SK-N-SH (cell line): ENCODE results near the gene BMAL1. TPM values are rescaled to one million over a fixed set of nuclear protein-coding genes. Genes with fewer than 3 reads are reported as not detected.

ENCODE experiments used
- CTCF ChIA-PET: fragments of 300-600, 350-600 bp; formaldehyde crosslinking; extraction: SDS; loops from one replicate; lab custom pipeline; 2021; lab: Yijun Ruan, JAX
- POLR2A ChIA-PET: fragments of 350-600 bp; sonication (Branson Sonifier 250); formaldehyde crosslinking; extraction: SDS; loops from one replicate; lab custom pipeline; 2020; ENCODE audit warnings: antibody characterized with exemption, inconsistent platforms; lab: Yijun Ruan, JAX
- DNase-seq: peaks from one replicate; pipeline ENCODE4 v3.0.0; 2012
- H2AFZ ChIP-seq: fragments of 200-600 bp; sonication (generic); 2 replicates; pipeline ENCODE4 v1.8.1; 2016; ENCODE audit warnings: antibody characterized with exemption, mild to moderate bottlenecking, low read depth
- H3F3A ChIP-seq: fragments of 200-600 bp; sonication (generic); replicated peaks from 2 replicates; pipeline ENCODE3; 2016; ENCODE audit warnings: antibody characterized with exemption, mild to moderate bottlenecking; ENCODE audit not compliant: insufficient read depth
- H3K27ac ChIP-seq, 2 experiments: fragments of 200-500 bp in 1 of 2; fragments of 200-600 bp in 1 of 2; sonication (Bioruptor generic) in 1 of 2; sonication (generic), shearing (Covaris generic) in 1 of 2; 2 replicates each; pipeline versions ENCODE4 v1.5.1 to v1.6.1; 2014 to 2016; ENCODE audit warnings: low read depth in 2 of 2, inconsistent platforms in 1 of 2, low read length in 1 of 2, mild to moderate bottlenecking in 1 of 2, mixed read lengths in 1 of 2
- H3K27me3 ChIP-seq: fragments of 200-600 bp; sonication (generic), shearing (Covaris generic); 2 replicates; pipeline ENCODE4 v1.6.1; 2016; ENCODE audit warnings: mixed run types; ENCODE audit not compliant: insufficient read depth
- H3K36me3 ChIP-seq, 2 experiments: fragments of 200-500 bp in 1 of 2; fragments of 200-600 bp in 1 of 2; sonication (Bioruptor generic) in 1 of 2; sonication (generic) in 1 of 2; replicated peaks in 1 of 2; 2 replicates each; pipeline versions ENCODE3 to v1.5.1; 2014 to 2016; ENCODE audit warnings: low read length in 1 of 2, mild to moderate bottlenecking in 1 of 2; ENCODE audit not compliant: insufficient read depth in 2 of 2, control insufficient read depth in 1 of 2
- H3K4me1 ChIP-seq, 2 experiments: fragments of 200-500 bp in 1 of 2; fragments of 200-600 bp in 1 of 2; sonication (Bioruptor generic) in 1 of 2; sonication (generic), shearing (Covaris generic) in 1 of 2; 2 replicates each; pipeline versions ENCODE4 v1.5.1 to v1.6.1; 2014 to 2016; ENCODE audit warnings: low read depth in 1 of 2, low read length in 1 of 2, mixed run types in 1 of 2; ENCODE audit not compliant: insufficient read depth in 2 of 2, control insufficient read depth in 1 of 2
- H3K4me2 ChIP-seq: fragments of 200-600 bp; sonication (generic), shearing (Covaris generic); 2 replicates; pipeline ENCODE4 v1.6.1; 2017; ENCODE audit warnings: mixed run types
- H3K4me3 ChIP-seq, 2 experiments: fragments of 200-500 bp in 1 of 2; fragments of 200-600 bp in 1 of 2; sonication (Bioruptor generic) in 1 of 2; sonication (generic), shearing (Covaris generic) in 1 of 2; 2 replicates each; pipeline versions ENCODE4 v1.5.1 to v1.8.1; 2014 to 2016; ENCODE audit warnings: low read depth in 2 of 2, inconsistent platforms in 1 of 2, low read length in 1 of 2, mild to moderate bottlenecking in 1 of 2, mixed read lengths in 1 of 2, moderate library complexity in 1 of 2
- H3K79me2 ChIP-seq: fragments of 200-600 bp; sonication (generic); 2 replicates; pipeline ENCODE4 v1.8.1; 2017; ENCODE audit warnings: mild to moderate bottlenecking; ENCODE audit not compliant: insufficient read depth
- H3K9ac ChIP-seq: fragments of 200-600 bp; sonication (generic); 2 replicates; pipeline ENCODE4 v1.6.1; 2017; ENCODE audit warnings: mixed run types
- H3K9me2 ChIP-seq: fragments of 200-600 bp; sonication (generic); 2 replicates; pipeline ENCODE4 v1.6.1; 2017; ENCODE audit warnings: mixed run types
- H3K9me3 ChIP-seq: fragments of 200-600 bp; sonication (generic); 2 replicates; pipeline ENCODE4 v1.6.1; 2017; ENCODE audit warnings: mixed run types, mild to moderate bottlenecking, moderate library complexity
- H4K20me1 ChIP-seq: fragments of 200-600 bp; sonication (generic); 2 replicates; pipeline ENCODE4 v1.6.1; 2017; ENCODE audit warnings: mild to moderate bottlenecking, mixed run types; ENCODE audit not compliant: insufficient read depth
- ELF1 ChIP-seq: IDR thresholded peaks from 2 replicates; pipeline ENCODE4 v1.4.0; 2012
- EZH2phosphoT487 ChIP-seq: fragments of 200-600 bp; sonication (generic); IDR thresholded peaks from 2 replicates; pipeline ENCODE4 v1.6.1; 2017; ENCODE audit warnings: low read depth, mixed run types, mild to moderate bottlenecking, antibody characterized with exemption, moderate library complexity, borderline replicate concordance
- FOSL2 ChIP-seq: IDR thresholded peaks from 2 replicates; pipeline ENCODE4 v1.4.0; 2012; ENCODE audit warnings: low read depth, mild to moderate bottlenecking, moderate library complexity, borderline replicate concordance
- FOXM1 ChIP-seq: IDR thresholded peaks from 2 replicates; pipeline ENCODE4 v1.4.0; 2012; ENCODE audit warnings: low read depth, mild to moderate bottlenecking
- GABPA ChIP-seq: IDR thresholded peaks from 2 replicates; pipeline ENCODE4 v1.4.0; 2012; ENCODE audit warnings: low read depth, mild to moderate bottlenecking
- GATA2 ChIP-seq: sonication (generic); formaldehyde crosslinking; IDR thresholded peaks from 2 replicates; pipeline ENCODE4 v1.5.0; 2020; ENCODE audit warnings: mild to moderate bottlenecking, missing genetic modification reagents
- IRF3 ChIP-seq: fragments of 150-350 bp; IDR thresholded peaks from 2 replicates; pipeline ENCODE4 v1.6.1; 2016; ENCODE audit warnings: mild to moderate bottlenecking, low read depth, low read length
- MEF2A ChIP-seq: IDR thresholded peaks from 2 replicates; pipeline ENCODE4 v1.4.0; 2012; ENCODE audit warnings: low read depth, borderline replicate concordance
- MXI1 ChIP-seq: IDR thresholded peaks from 2 replicates; pipeline ENCODE4 v1.6.1; 2012; ENCODE audit warnings: mild to moderate bottlenecking, low read depth, low read length, improper control_type of control experiment
- NFIC ChIP-seq: IDR thresholded peaks from 2 replicates; pipeline ENCODE4 v1.4.0; 2012; ENCODE audit warnings: borderline replicate concordance
- NRF1 ChIP-seq: IDR thresholded peaks from 2 replicates; pipeline ENCODE4 v1.6.1; 2012; ENCODE audit warnings: low read depth, mild to moderate bottlenecking, low read length
- PBX3 ChIP-seq: IDR thresholded peaks from 2 replicates; pipeline ENCODE4; 2012
- RCOR1 ChIP-seq: fragments of 150-350 bp; IDR thresholded peaks from 2 replicates; pipeline ENCODE4 v1.6.1; 2017; ENCODE audit warnings: antibody characterized with exemption, low read length
- SIN3A ChIP-seq: IDR thresholded peaks from 2 replicates; pipeline ENCODE4 v1.6.1; 2012; ENCODE audit warnings: low read depth, mild to moderate bottlenecking, low read length, moderate library complexity, borderline replicate concordance
- SMC3 ChIP-seq: IDR thresholded peaks from 2 replicates; pipeline ENCODE4 v1.6.1; 2012; ENCODE audit warnings: low read depth, low read length, improper control_type of control experiment
- TCF12 ChIP-seq: IDR thresholded peaks from 2 replicates; pipeline ENCODE4 v1.4.0; 2012
- WGBS: methylation state at CpG from one replicate; pipeline ENCODE4 v1.1.6; 2017; ENCODE audit warnings: low lambda C conversion rate; 5-methylcytosine and 5-hydroxymethylcytosine counted together
- polyA plus RNA-seq, 3 experiments: library from polyadenylated mRNA; depleted of rRNA; stranded (reverse); fragments of >200 nt; gene quantifications; 2 replicates each; pipeline ENCODE4 v1.2.3, GENCODE V29; 2012
- TF ChIP-seq, protein P1 (sequence below): fragments of 200-600 bp; sonication (generic); IDR thresholded peaks from 2 replicates; pipeline ENCODE4 v1.6.1; 2017; ENCODE audit warnings: antibody characterized with exemption, mild to moderate bottlenecking, moderate library complexity
- TF ChIP-seq, protein P2 (sequence below): IDR thresholded peaks from 2 replicates; pipeline ENCODE4 v1.4.0; 2012; ENCODE audit warnings: low read depth

BMAL1 gene
- polyA plus RNA-seq, 1 of the 3 experiments (the other 2 are of a cell fraction) = 6.5 TPM

DNA sequence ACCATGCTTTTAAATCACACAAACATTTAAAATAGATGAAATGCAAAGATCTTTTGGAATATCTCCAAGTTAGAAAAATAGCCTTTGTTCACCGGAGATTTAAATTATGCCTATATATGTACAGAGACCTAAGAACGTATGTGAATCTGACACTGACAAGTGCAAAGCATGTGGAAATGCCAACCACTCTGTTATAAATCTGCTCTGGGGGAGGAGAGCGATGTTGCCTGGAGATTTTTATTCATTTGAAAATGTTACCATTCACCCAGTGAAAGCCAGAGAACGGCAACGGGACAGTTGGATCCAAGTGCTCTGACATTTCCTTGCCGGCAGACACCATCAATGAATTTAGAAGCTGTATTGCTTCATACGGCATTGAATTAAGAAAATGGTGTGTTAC, 39.8 kb upstream of the BMAL1 start:
- WGBS = 95% methylated on average over 7 of the region's 7 CpGs

More for the DNA sequence above, 39.8 kb upstream of the BMAL1 start:
- no peak overlapping the region for H3K9ac ChIP-seq
- TF ChIP-seq NRF1 (no peak), EZH2phosphoT487 (no peak), FOXM1 (no peak), TCF12 (no peak), ELF1 (no peak), GATA2 (CRISPR knock-in tag) (no peak), PBX3 (no peak), GABPA (no peak), IRF3 (no peak), SMC3 (no peak), NFIC (no peak), SIN3A (no peak), MXI1 (no peak), MEF2A (no peak), FOSL2 (no peak), RCOR1 (no peak)
- TF ChIP-seq, protein P1, sequence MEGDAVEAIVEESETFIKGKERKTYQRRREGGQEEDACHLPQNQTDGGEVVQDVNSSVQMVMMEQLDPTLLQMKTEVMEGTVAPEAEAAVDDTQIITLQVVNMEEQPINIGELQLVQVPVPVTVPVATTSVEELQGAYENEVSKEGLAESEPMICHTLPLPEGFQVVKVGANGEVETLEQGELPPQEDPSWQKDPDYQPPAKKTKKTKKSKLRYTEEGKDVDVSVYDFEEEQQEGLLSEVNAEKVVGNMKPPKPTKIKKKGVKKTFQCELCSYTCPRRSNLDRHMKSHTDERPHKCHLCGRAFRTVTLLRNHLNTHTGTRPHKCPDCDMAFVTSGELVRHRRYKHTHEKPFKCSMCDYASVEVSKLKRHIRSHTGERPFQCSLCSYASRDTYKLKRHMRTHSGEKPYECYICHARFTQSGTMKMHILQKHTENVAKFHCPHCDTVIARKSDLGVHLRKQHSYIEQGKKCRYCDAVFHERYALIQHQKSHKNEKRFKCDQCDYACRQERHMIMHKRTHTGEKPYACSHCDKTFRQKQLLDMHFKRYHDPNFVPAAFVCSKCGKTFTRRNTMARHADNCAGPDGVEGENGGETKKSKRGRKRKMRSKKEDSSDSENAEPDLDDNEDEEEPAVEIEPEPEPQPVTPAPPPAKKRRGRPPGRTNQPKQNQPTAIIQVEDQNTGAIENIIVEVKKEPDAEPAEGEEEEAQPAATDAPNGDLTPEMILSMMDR = no peak
- TF ChIP-seq, protein P2, sequence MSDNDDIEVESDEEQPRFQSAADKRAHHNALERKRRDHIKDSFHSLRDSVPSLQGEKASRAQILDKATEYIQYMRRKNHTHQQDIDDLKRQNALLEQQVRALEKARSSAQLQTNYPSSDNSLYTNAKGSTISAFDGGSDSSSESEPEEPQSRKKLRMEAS = no peak
- TF ChIP-seq, all 33 proteins: peak for 0
- Histone ChIP-seq H3K27me3 (no peaks in the 10 kb centered on the region), H3K4me1 (no peaks in the 10 kb centered on the region), H3F3A (peaks cover 7% of the 10 kb centered on the region), H2AFZ (no peak overlapping the region), H4K20me1 (no peaks in the 10 kb centered on the region), H3K27ac (no peak overlapping the region), H3K9me2 (no peaks in the 10 kb centered on the region), H3K4me3 (no peak overlapping the region), H3K9me3 (no peaks in the 10 kb centered on the region; the same call in 1 of the 2 replicates), H3K4me2 (no peak overlapping the region), H3K36me3 (no peaks in the 10 kb centered on the region), H3K79me2 (no peaks in the 10 kb centered on the region)
- ChIA-PET POLR2A (no interaction called here), CTCF (interaction anchor here (0.9 to 6.3 kb wide), 13 partner anchors 8 to 263 kb away, joined by 3 to 36 read pairs (median 10); no protein-coding TSS in a partner anchor)
- DNase-seq = no peak
